Right lobe of liver (tissue), 4 donors: Measurements from ENCODE around the gene ZNF557.
"Not testable (repeated sequence)": the region's sequence is repeated elsewhere in the genome, so short reads cannot be mapped to it uniquely, and the experiment has no call there.

ENCODE experiments used
- CTCF ChIP-seq, 4 donors: fragments of 200-600 bp in 3 of 4; fragments of 450-650 bp in 1 of 4; IDR thresholded peaks; one replicate each; pipeline versions ENCODE4 v1.5.1 to v1.8.0; 2016 to 2022; ENCODE audit warnings: antibody characterized with exemption in 4 of 4, mild to moderate bottlenecking in 2 of 4
- POLR2A ChIP-seq: fragments of 450-650 bp; IDR thresholded peaks from one replicate; pipeline ENCODE4 v1.6.1; 2017; ENCODE audit warnings: antibody characterized with exemption, mild to moderate bottlenecking
- donor health status: DM: no; HTN: no; CAD: no.
- donor health status: DM: no; HTN: no; CAD: no.
- donor health status: DM: no; HTN: yes; CAD: no.

GRCh38 chr19:7059977-7060376 lies 9.5 kb upstream of the ZNF557 start:
- TF ChIP-seq CTCF (IDR thresholded peaks at IDR 0.05); POLR2A: not testable (repeated sequence)
